Loucy (cell line): ENCODE data around the gene RGS6.

Source experiments
- CTCF ChIP-seq: fragments of 200-600 bp; sonication (generic); conservative IDR thresholded peaks from 2 replicates; pipeline ENCODE4 v1.5.1; 2014; ENCODE audit warnings: mild to moderate bottlenecking, antibody characterized with exemption, low read length
- EZH2phosphoT487 ChIP-seq: fragments of 200-600 bp; IDR thresholded peaks from 2 replicates; pipeline ENCODE4 v1.6.1; 2018; ENCODE audit warnings: antibody characterized with exemption, mild to moderate bottlenecking, moderate library complexity, borderline replicate concordance

GRCh38 chr14:72546344-72547016 lies 614.3 kb downstream of the RGS6 start:
- TF ChIP-seq CTCF = no peak
- no peak for TF ChIP-seq EZH2phosphoT487
